AG10803 (cell line): ENCODE data around the gene CCDC34.

ENCODE experiments used
- DNase-seq: peaks from one replicate; pipeline ENCODE4 v3.0.0; 2010; ENCODE audit warnings: low read depth
- H3K4me3 ChIP-seq: 2 replicates; pipeline ENCODE4 v1.5.1; 2011; ENCODE audit warnings: mild to moderate bottlenecking, low read length, control low read depth
- CTCF ChIP-seq: conservative IDR thresholded peaks from 2 replicates; pipeline ENCODE4 v1.5.1; 2011; ENCODE audit warnings: mild to moderate bottlenecking, low read length, control low read depth, inconsistent platforms

CCDC34 gene

GRCh38 chr11:27408246-27408800 is 45.3 kb upstream of the CCDC34 start:
- TF ChIP-seq CTCF = no peak
- DNase-seq = no peak
- no peak overlapping the region for H3K4me3 ChIP-seq

- H3K4me3 ChIP-seq = no peak overlapping the region
- TF ChIP-seq CTCF = no peak
- DNase-seq = no peak
These were observed 43.7 kb upstream of the CCDC34 start for GRCh38 chr11:27406498-27407354.

- TF ChIP-seq CTCF = no peak
- H3K4me3 ChIP-seq = no peak overlapping the region
These were observed 42.1 kb upstream of the CCDC34 start for GRCh38 chr11:27405134-27405533.

GRCh38 chr11:27404427-27404826 is 41.4 kb upstream of the CCDC34 start:
- no peak for TF ChIP-seq CTCF
- no peak overlapping the region for H3K4me3 ChIP-seq
- DNase-seq = no peak

More at GRCh38 chr11:27405134-27405533, 42.1 kb upstream of the CCDC34 start:
- no peak for DNase-seq

- DNase-seq = no peak
- no peak for TF ChIP-seq CTCF
- no peak overlapping the region for H3K4me3 ChIP-seq
These were observed 40.2 kb upstream of the CCDC34 start for GRCh38 chr11:27403195-27403594.

- DNase-seq = no peak
- H3K4me3 ChIP-seq = no peak overlapping the region
- TF ChIP-seq CTCF = no peak
These were observed 39.4 kb upstream of the CCDC34 start for GRCh38 chr11:27402450-27402849.

GRCh38 chr11:27401833-27402316 is 38.9 kb upstream of the CCDC34 start:
- no peak overlapping the region for H3K4me3 ChIP-seq
- DNase-seq = no peak
- no peak for TF ChIP-seq CTCF
